ENCODE results near the gene RHBDL3. TPM values are rescaled to one million over a fixed set of nuclear protein-coding genes. Genes with fewer than 3 reads are reported as not detected.

Gene RHBDL3
- total RNA-seq, 1 experiment from 2014 or later: 12.5 TPM

DNA sequence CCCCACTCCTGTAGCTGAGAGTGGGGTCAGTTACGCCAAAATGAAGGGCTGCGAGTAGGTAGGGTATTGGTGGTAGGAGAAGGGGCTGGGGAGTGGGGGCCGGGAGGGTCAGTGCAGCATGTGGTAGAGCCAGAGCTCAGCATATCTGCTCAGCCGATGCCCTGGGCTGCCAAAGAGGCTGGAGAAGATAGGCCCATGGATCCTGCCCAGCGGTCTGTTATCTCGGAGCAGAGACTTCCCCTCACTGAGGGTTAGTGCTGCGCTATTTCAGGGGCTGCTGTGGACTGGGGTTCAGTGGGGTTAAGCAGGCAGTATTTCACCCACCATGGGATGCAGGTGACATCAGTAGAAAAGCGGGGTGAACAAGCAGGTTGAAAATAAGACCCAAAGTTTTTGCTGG lies 19.7 kb downstream of the RHBDL3 start:
- H2AFZ ChIP-seq (ENCODE audit: low read length): no peak overlapping the region
- no peaks in the 10 kb centered on the region for H3K79me2 ChIP-seq (ENCODE audit: insufficient read depth, low read length)
- H3K4me2 ChIP-seq (ENCODE audit: insufficient read depth, insufficient read length, low read length): no peak overlapping the region
- H4K91ac ChIP-seq (ENCODE audit: insufficient read length, low read depth, low read length): no peak overlapping the region
- H3T11ph ChIP-seq (ENCODE audit: low read length): no peak overlapping the region
- Mint-ChIP-seq H3K4me1 (peaks cover 70 to 79% of the 10 kb centered on the region in 2 experiments), H3K4me3 (no peak overlapping the region), H3K27me3 (ENCODE audit: low read depth) (peaks cover 7% of the 10 kb centered on the region), H3K27ac (peak overlapping the region in 2 of 3 experiments; percentile 66 to 82; a peak in 3 of 7 replicates), H3K36me3 (ENCODE audit: insufficient read depth in 1 of 3, low read depth in 3 of 3) (peaks cover 0 to 20% (median 7%) of the 10 kb centered on the region in 3 experiments; a peak in 5 of 7 replicates), H3K9me3 (no peaks in the 10 kb centered on the region; a peak in 1 of 5 replicates)
- no peak overlapping the region for H3K56ac ChIP-seq (ENCODE audit: insufficient read length, low read depth, low read length)
- no peak overlapping the region for H3K14ac ChIP-seq (ENCODE audit: insufficient read depth, low read length)
- H2BK15ac ChIP-seq (ENCODE audit: low read depth, low read length): no peak overlapping the region
- no peaks in the 10 kb centered on the region for H3K23me2 ChIP-seq (ENCODE audit: insufficient read length, low read depth, low read length, poor library complexity, severe bottlenecking)
- no peaks in the 10 kb centered on the region for H4K20me1 ChIP-seq (ENCODE audit: control insufficient read depth, insufficient read depth, insufficient read length)
- no peak overlapping the region for H4K8ac ChIP-seq (replicated peaks; ENCODE audit: insufficient read length, low read depth, low read length)
- no peak overlapping the region for H4K5ac ChIP-seq (ENCODE audit: insufficient read length, low read depth, low read length)
- no peak overlapping the region for H3K4ac ChIP-seq (ENCODE audit: low read depth, low read length)
- H3K27me3 ChIP-seq (ENCODE audit: insufficient read depth, low read length): no peaks in the 10 kb centered on the region
- no peaks in the 10 kb centered on the region for H3K79me1 ChIP-seq (ENCODE audit: insufficient read depth, low read depth, low read length, poor library complexity, severe bottlenecking)
- no peak overlapping the region for H3K9ac ChIP-seq (ENCODE audit: extremely low read depth, insufficient read length, low read length)
- no peak for DNase-seq
- H3K27ac ChIP-seq (ENCODE audit: insufficient read length, low read depth, low read length): no peak overlapping the region
- peaks cover 13% of the 10 kb centered on the region; the same call in 1 of the 2 replicates for H3K4me1 ChIP-seq (ENCODE audit: insufficient read depth, low read length)
- H3K18ac ChIP-seq (ENCODE audit: insufficient read length, low read depth, low read length): no peak overlapping the region
- H3K23ac ChIP-seq (ENCODE audit: insufficient read length, low read depth, low read length): no peak overlapping the region
- TF ChIP-seq, protein P1, sequence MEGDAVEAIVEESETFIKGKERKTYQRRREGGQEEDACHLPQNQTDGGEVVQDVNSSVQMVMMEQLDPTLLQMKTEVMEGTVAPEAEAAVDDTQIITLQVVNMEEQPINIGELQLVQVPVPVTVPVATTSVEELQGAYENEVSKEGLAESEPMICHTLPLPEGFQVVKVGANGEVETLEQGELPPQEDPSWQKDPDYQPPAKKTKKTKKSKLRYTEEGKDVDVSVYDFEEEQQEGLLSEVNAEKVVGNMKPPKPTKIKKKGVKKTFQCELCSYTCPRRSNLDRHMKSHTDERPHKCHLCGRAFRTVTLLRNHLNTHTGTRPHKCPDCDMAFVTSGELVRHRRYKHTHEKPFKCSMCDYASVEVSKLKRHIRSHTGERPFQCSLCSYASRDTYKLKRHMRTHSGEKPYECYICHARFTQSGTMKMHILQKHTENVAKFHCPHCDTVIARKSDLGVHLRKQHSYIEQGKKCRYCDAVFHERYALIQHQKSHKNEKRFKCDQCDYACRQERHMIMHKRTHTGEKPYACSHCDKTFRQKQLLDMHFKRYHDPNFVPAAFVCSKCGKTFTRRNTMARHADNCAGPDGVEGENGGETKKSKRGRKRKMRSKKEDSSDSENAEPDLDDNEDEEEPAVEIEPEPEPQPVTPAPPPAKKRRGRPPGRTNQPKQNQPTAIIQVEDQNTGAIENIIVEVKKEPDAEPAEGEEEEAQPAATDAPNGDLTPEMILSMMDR (conservative IDR thresholded peaks at IDR 0.05): no peak
- WGBS (ENCODE audit: extremely low coverage, insufficient read length, low lambda C conversion rate): no CpG with 5 or more reads among the region's 8 CpGs
- H2BK120ac ChIP-seq (ENCODE audit: low read depth, low read length, poor library complexity, severe bottlenecking): no peak overlapping the region
- H2AK5ac ChIP-seq (ENCODE audit: insufficient read length, low read length): no peak overlapping the region
- H2BK5ac ChIP-seq (ENCODE audit: insufficient read length, low read length): no peak overlapping the region
- H3K9me3 ChIP-seq (ENCODE audit: control insufficient read depth, low read depth, low read length): no peaks in the 10 kb centered on the region
- no peak overlapping the region for H2BK20ac ChIP-seq (ENCODE audit: low read depth, low read length, poor library complexity, severe bottlenecking)
- H2BK12ac ChIP-seq (ENCODE audit: insufficient read length, low read depth, low read length): no peak overlapping the region
